Measurements from ENCODE around the gene KCNIP2.

Gene KCNIP2

DNA sequence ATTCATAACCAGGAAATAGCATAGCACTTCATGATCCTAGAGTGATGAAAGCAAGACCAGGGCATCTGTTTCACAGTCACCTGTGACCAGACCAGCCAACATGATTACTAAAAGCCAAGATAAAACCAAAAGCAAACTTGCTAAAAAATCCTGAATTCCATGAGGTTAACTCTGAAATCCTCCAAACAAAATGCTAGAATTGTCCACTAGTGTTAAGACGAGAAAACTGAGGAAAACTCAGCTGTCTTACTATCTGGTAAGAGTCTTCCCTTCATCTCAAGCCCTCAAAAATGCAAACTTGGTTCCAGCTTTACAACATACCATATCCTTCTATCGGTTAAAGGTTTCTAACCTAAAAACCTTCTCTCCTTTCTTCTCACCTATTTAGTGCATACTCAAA lies 59.0 kb downstream of the KCNIP2 start:
- no peak overlapping the region for H3K4me3 ChIP-seq (replicated peaks; ENCODE audit: low read depth, low read length)
- no peak for DNase-seq (ENCODE audit: low read depth)
- TF ChIP-seq, protein P1, sequence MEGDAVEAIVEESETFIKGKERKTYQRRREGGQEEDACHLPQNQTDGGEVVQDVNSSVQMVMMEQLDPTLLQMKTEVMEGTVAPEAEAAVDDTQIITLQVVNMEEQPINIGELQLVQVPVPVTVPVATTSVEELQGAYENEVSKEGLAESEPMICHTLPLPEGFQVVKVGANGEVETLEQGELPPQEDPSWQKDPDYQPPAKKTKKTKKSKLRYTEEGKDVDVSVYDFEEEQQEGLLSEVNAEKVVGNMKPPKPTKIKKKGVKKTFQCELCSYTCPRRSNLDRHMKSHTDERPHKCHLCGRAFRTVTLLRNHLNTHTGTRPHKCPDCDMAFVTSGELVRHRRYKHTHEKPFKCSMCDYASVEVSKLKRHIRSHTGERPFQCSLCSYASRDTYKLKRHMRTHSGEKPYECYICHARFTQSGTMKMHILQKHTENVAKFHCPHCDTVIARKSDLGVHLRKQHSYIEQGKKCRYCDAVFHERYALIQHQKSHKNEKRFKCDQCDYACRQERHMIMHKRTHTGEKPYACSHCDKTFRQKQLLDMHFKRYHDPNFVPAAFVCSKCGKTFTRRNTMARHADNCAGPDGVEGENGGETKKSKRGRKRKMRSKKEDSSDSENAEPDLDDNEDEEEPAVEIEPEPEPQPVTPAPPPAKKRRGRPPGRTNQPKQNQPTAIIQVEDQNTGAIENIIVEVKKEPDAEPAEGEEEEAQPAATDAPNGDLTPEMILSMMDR (IDR thresholded peaks at IDR 0.05; ENCODE audit: low read length, missing control alignments) = no peak

DNA sequence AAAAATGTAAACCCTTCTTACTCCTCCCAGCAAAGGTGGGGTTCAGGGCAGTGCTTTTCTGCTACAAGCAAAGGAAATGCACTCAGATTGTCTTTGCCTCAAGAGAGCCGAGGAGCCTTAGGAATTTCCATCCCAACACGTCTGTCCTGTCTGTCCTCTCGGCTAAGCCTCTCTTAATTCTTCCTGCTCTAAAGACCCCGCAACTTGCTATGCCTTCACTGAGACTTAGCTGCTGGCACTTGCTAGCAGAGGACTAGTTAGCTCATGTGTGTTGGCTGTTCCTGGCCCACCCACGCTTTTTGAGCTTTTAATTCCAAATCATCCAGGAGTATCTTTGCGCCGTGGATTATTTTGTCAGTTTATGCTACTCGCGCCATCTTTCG lies 59.9 kb downstream of the KCNIP2 start:
- H3K4me3 ChIP-seq (replicated peaks; ENCODE audit: low read depth, low read length) = peak overlapping the region; percentile 82
- TF ChIP-seq, protein P1 (IDR thresholded peaks at IDR 0.05; ENCODE audit: low read length, missing control alignments) = no peak

GRCh38 chr10:101782811-101783735 lies 60.5 kb downstream of the KCNIP2 start, which contains the start of gene NPM3:
Gene NPM3, minus strand, starts transcription at chr10:101783446. Its CDS starts 56 bp downstream, at chr10:101783390.
- peak; percentile 73 for DNase-seq (ENCODE audit: low read depth)
- TF ChIP-seq, protein P1 (IDR thresholded peaks at IDR 0.05; ENCODE audit: low read length, missing control alignments) = no peak
- peak within 1 kb of the TSS; percentile 82 for H3K4me3 ChIP-seq (replicated peaks; ENCODE audit: low read depth, low read length)

More for the DNA sequence above, 59.9 kb downstream of the KCNIP2 start:
- DNase-seq (ENCODE audit: low read depth) = peak; percentile 21

DNA sequence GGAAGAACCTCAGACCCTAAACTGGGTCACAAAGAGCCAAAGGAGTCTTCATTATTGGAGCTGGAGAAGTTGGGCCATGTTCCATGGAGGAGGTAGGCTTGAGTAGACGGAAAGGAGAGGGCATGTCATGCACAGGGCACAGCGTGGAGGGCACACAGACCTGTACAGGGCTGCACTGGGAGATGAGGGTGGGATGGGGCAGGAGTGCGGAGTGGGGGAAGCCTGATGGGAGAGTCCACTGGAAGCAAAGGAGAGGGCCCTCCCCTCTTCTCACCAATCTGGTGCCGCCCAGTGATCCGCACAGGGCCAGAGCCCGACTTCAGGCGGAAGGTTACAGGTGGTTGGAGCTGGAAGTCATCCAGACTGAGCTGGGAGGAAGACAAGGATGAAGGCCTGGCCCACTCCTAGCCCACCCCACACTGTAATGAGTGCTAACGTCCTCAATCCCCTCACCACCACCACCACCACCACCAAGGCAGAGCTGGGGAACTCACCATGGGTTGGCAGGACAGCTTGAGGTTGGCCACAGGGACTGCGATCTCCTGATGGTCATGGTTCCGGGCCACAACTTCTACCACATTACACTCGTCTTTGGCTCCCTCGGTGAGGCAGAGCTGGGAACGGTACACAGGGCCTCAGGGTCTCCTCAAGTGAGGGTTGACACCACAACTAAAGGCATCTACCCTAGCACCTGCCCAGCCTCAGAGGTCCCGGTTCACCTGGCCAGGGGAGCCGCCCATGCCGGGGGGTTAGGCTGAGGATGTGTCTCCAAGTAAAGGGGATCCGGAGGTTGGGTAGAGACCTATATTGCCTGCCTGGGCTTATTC lies 61.4 kb downstream of the KCNIP2 start:
- peak overlapping the region; percentile 82 for H3K4me3 ChIP-seq (replicated peaks; ENCODE audit: low read depth, low read length)
- no peak for DNase-seq (ENCODE audit: low read depth)
- TF ChIP-seq, protein P1 (IDR thresholded peaks at IDR 0.05; ENCODE audit: low read length, missing control alignments) = no peak

GRCh38 chr10:101781655-101781983 lies 62.0 kb downstream of the KCNIP2 start:
- TF ChIP-seq, protein P1 (IDR thresholded peaks at IDR 0.05; ENCODE audit: low read length, missing control alignments) = no peak
- H3K4me3 ChIP-seq (replicated peaks; ENCODE audit: low read depth, low read length) = no peak overlapping the region
- no peak for DNase-seq (ENCODE audit: low read depth)

DNA sequence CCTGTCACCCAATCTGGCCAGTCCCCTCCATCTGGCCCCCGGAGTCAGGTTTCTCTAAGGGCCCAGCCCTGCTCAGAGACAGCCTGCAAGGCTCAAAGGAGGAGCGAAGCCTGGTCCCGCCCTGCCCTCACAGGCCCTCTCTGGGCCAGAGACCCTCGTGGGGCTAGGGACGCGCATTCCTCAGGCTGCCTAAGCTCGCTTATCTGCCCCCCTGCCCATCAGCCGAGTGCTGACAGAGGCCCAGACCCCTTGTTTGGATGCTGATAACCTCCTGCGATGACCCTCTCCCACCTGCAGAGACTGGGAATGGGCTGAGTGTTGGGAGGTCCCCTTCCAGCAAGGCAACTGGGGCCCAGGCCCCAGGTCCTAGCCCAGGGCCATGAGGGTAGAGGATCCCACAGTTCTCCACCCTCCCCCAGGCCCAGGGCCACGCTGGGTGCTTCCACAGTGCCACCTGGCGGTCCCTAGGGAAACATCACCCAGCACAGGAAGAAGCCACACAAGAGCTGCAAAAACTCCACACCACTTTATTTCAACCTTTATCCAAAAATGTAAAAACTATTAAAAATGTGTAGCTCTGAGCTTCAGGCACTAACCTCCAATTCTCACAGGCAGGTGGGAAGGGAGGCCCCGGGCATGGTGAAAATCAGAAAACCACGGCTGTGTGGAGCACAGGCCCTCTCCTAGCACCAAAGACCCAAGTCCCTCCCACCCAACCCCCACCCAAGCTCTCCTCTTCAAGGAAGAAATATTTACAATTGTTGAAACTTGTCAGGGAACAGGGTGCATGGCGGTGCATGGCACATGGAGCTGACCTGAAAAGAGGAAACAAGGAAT lies 62.6 kb downstream of the KCNIP2 start:
- TF ChIP-seq, protein P1 (IDR thresholded peaks at IDR 0.05; ENCODE audit: low read length, missing control alignments) = peak; percentile 88
- no peak overlapping the region for H3K4me3 ChIP-seq (replicated peaks; ENCODE audit: low read depth, low read length)
- peak; percentile 72 for DNase-seq (ENCODE audit: low read depth)

All from fibroblast of pulmonary artery (primary cell).